SU-DHL-6 (cell line): ENCODE data around the gene IL33.

Experiments
- EZH2phosphoT487 ChIP-seq: fragments of 200-600 bp; sonication (generic), shearing (Covaris generic); conservative IDR thresholded peaks from 2 replicates; pipeline ENCODE4 v1.6.1; 2018; ENCODE audit warnings: mild to moderate bottlenecking, antibody characterized with exemption, low read length, moderate library complexity, mixed read lengths
- TF ChIP-seq, protein P1 (sequence below): fragments of 200-600 bp; sonication (generic); IDR thresholded peaks from one replicate; pipeline ENCODE4 v1.5.1; 2017; ENCODE audit warnings: antibody characterized with exemption, mild to moderate bottlenecking, low read length, moderate library complexity; ENCODE audit not compliant: insufficient read depth, poor library complexity, severe bottlenecking

DNA sequence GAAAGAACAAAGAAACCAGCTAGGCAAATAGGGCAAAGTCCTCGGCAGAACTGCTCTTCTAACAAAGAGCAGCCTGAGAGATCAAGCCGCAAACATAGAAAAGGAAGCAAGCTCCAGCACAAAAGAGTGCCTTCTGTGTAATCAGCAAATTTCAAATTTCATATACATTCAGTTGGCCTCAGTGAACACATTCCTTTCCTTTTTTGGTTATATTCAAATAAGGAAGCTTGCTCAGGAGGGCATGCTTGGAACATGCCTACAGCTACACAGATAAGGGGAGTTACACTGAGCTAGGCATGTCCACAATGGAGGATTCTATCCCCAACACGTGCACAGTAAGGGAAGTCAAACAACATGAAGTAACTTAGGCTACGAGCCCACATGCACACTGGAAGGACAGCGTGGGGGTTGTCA is 23.4 kb downstream of the IL33 start:
- TF ChIP-seq, protein P1, sequence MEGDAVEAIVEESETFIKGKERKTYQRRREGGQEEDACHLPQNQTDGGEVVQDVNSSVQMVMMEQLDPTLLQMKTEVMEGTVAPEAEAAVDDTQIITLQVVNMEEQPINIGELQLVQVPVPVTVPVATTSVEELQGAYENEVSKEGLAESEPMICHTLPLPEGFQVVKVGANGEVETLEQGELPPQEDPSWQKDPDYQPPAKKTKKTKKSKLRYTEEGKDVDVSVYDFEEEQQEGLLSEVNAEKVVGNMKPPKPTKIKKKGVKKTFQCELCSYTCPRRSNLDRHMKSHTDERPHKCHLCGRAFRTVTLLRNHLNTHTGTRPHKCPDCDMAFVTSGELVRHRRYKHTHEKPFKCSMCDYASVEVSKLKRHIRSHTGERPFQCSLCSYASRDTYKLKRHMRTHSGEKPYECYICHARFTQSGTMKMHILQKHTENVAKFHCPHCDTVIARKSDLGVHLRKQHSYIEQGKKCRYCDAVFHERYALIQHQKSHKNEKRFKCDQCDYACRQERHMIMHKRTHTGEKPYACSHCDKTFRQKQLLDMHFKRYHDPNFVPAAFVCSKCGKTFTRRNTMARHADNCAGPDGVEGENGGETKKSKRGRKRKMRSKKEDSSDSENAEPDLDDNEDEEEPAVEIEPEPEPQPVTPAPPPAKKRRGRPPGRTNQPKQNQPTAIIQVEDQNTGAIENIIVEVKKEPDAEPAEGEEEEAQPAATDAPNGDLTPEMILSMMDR, result no peak
- TF ChIP-seq EZH2phosphoT487, result no peak
